ENCODE data around the gene GNG4. TPM values are rescaled to one million over a fixed set of nuclear protein-coding genes. Genes with fewer than 3 reads are reported as not detected.

GNG4 gene
- total and polyA plus RNA-seq, 2 donors (not counting 1 experiment from before 2014, with no cell fraction given), result under 0.01 to 0.06 TPM

- Histone ChIP-seq H3K79me2 (ENCODE audit: control insufficient read depth, insufficient read depth, low read length) (no peaks in the 10 kb centered on the region), H3K36me3 (ENCODE audit: control insufficient read depth, insufficient read depth, low read length) (no peaks in the 10 kb centered on the region), H3K4me1 (ENCODE audit: control insufficient read depth, extremely low read depth, insufficient read depth, low read length) (no peaks in the 10 kb centered on the region), H2AFZ (ENCODE audit: low read length) (no peak overlapping the region), H4K20me1 (ENCODE audit: control insufficient read depth, extremely low read depth, insufficient read depth, low read length) (no peaks in the 10 kb centered on the region), H3K9me3 (ENCODE audit: control insufficient read depth, insufficient read depth, low read depth, low read length) (no peaks in the 10 kb centered on the region), H3K4me3 (replicated peaks in 1 of 4; ENCODE audit: control extremely low read depth in 1 of 4, insufficient read depth in 1 of 4, low read depth in 3 of 4, low read length in 4 of 4) (no peak overlapping the region), H3K4me2 (ENCODE audit: extremely low read depth, insufficient read depth, low read length) (no peak overlapping the region), H3K9ac (ENCODE audit: insufficient read depth, low read length) (no peak overlapping the region), H3K27ac (ENCODE audit: insufficient read depth, low read length) (no peak overlapping the region), H3K27me3 (ENCODE audit: control insufficient read depth, insufficient read depth, low read length) (no peaks in the 10 kb centered on the region)
- DNase-seq (ENCODE audit: low read depth in 2 of 2), result no peak
- TF ChIP-seq CTCF (conservative IDR thresholded peaks at IDR 0.05 in 1 of 2, IDR thresholded peaks at IDR 0.05 in 1 of 2; ENCODE audit: low read depth in 1 of 2, low read length in 2 of 2) (no peak), EZH2 (IDR thresholded peaks at IDR 0.05; ENCODE audit: low read length, missing control alignments) (no peak)
These were observed 87.0 kb downstream of the GNG4 start for GRCh38 chr1:235562589-235562988.

- TF ChIP-seq CTCF (conservative IDR thresholded peaks at IDR 0.05 in 1 of 2, IDR thresholded peaks at IDR 0.05 in 1 of 2; ENCODE audit: low read depth in 1 of 2, low read length in 2 of 2), result no peak
- no peak for TF ChIP-seq EZH2 (IDR thresholded peaks at IDR 0.05; ENCODE audit: low read length, missing control alignments)
- Histone ChIP-seq H4K20me1 (ENCODE audit: control insufficient read depth, extremely low read depth, insufficient read depth, low read length) (no peaks in the 10 kb centered on the region), H3K79me2 (ENCODE audit: control insufficient read depth, insufficient read depth, low read length) (no peaks in the 10 kb centered on the region), H3K4me3 (replicated peaks in 1 of 4; ENCODE audit: control extremely low read depth in 1 of 4, insufficient read depth in 1 of 4, low read depth in 3 of 4, low read length in 4 of 4) (no peak overlapping the region), H2AFZ (ENCODE audit: low read length) (no peak overlapping the region), H3K4me2 (ENCODE audit: extremely low read depth, insufficient read depth, low read length) (no peak overlapping the region), H3K36me3 (ENCODE audit: control insufficient read depth, insufficient read depth, low read length) (no peaks in the 10 kb centered on the region), H3K27ac (ENCODE audit: insufficient read depth, low read length) (no peak overlapping the region), H3K9ac (ENCODE audit: insufficient read depth, low read length) (no peak overlapping the region), H3K9me3 (ENCODE audit: control insufficient read depth, insufficient read depth, low read depth, low read length) (no peaks in the 10 kb centered on the region), H3K4me1 (ENCODE audit: control insufficient read depth, extremely low read depth, insufficient read depth, low read length) (no peaks in the 10 kb centered on the region), H3K27me3 (ENCODE audit: control insufficient read depth, insufficient read depth, low read length) (no peaks in the 10 kb centered on the region)
- DNase-seq (ENCODE audit: low read depth in 2 of 2), result no peak
These were observed 90.9 kb downstream of the GNG4 start for GRCh38 chr1:235558621-235559169.

GRCh38 chr1:235557495-235557894 lies 92.1 kb downstream of the GNG4 start:
- no peak overlapping the region for H3K4me2 ChIP-seq (ENCODE audit: extremely low read depth, insufficient read depth, low read length)
- H2AFZ ChIP-seq (ENCODE audit: low read length), result no peak overlapping the region
- H3K4me3 ChIP-seq (replicated peaks in 1 of 4; ENCODE audit: control extremely low read depth in 1 of 4, insufficient read depth in 1 of 4, low read depth in 3 of 4, low read length in 4 of 4), result no peak overlapping the region
- no peaks in the 10 kb centered on the region for H3K79me2 ChIP-seq (ENCODE audit: control insufficient read depth, insufficient read depth, low read length)
- TF ChIP-seq EZH2 (IDR thresholded peaks at IDR 0.05; ENCODE audit: low read length, missing control alignments) (no peak), CTCF (conservative IDR thresholded peaks at IDR 0.05 in 1 of 2, IDR thresholded peaks at IDR 0.05 in 1 of 2; ENCODE audit: low read depth in 1 of 2, low read length in 2 of 2) (no peak)
- no peak overlapping the region for H3K9ac ChIP-seq (ENCODE audit: insufficient read depth, low read length)
- no peak for DNase-seq (ENCODE audit: low read depth in 2 of 2)
- no peaks in the 10 kb centered on the region for H3K27me3 ChIP-seq (ENCODE audit: control insufficient read depth, insufficient read depth, low read length)
- no peaks in the 10 kb centered on the region for H3K36me3 ChIP-seq (ENCODE audit: control insufficient read depth, insufficient read depth, low read length)
- no peaks in the 10 kb centered on the region for H4K20me1 ChIP-seq (ENCODE audit: control insufficient read depth, extremely low read depth, insufficient read depth, low read length)
- no peaks in the 10 kb centered on the region for H3K9me3 ChIP-seq (ENCODE audit: control insufficient read depth, insufficient read depth, low read depth, low read length)
- H3K4me1 ChIP-seq (ENCODE audit: control insufficient read depth, extremely low read depth, insufficient read depth, low read length), result no peaks in the 10 kb centered on the region
- no peak overlapping the region for H3K27ac ChIP-seq (ENCODE audit: insufficient read depth, low read length)
